ENCODE measurements around the gene PPM1J. TPM values are rescaled to one million over a fixed set of nuclear protein-coding genes. Genes with fewer than 3 reads are reported as not detected.
"Not testable (repeated sequence)": the region's sequence is repeated elsewhere in the genome, so short reads cannot be mapped to it uniquely, and the experiment has no call there.

The PPM1J gene
- total RNA-seq, 5 donors from 2014 or later (not counting 1 experiment from before 2014, with no cell fraction given) = 0.15 to 0.77 (median 0.38) TPM

GRCh38 chr1:112722601-112723510, 7.7 kb upstream of the PPM1J start:
- Mint-ChIP-seq H3K36me3 (no peaks in the 10 kb centered on the region), H3K4me3 (peak overlapping the region in 1 of 3 donors; percentile 47), H3K27ac (peak overlapping the region in 1 of 2 donors; percentile 36), H3K9me3 (no peaks in the 10 kb centered on the region), H3K27me3 (peaks cover 3 to 13% of the 10 kb centered on the region in 2 donors), H3K4me1 (peaks cover 9 to 18% (median 12%) of the 10 kb centered on the region in 3 donors)
- peaks cover 2 to 48% of the 10 kb centered on the region in 2 experiments for H3K27me3 ChIP-seq (replicated peaks in 1 of 2; ENCODE audit: control insufficient read depth in 2 of 2, extremely low read depth in 1 of 2, insufficient read depth in 2 of 2, low read length in 1 of 2)
- no peaks in the 10 kb centered on the region for H3K36me3 ChIP-seq (ENCODE audit: control insufficient read depth in 2 of 2, extremely low read depth in 1 of 2, insufficient read depth in 1 of 2, low read length in 1 of 2)
- ATAC-seq (replicated peaks in 1 of 4) (peak; percentile 22 to 56 (median 26)), DNase-seq (no peak)
- ChIA-PET POLR2A (no interaction called here), CTCF (no interaction called here)
- peaks cover 4 to 22% of the 10 kb centered on the region in 2 experiments for H3K4me1 ChIP-seq (ENCODE audit: control insufficient read depth in 1 of 2, extremely low read depth in 1 of 2, insufficient read depth in 2 of 2, low read length in 2 of 2)
- H3K9me3 ChIP-seq = no peaks in the 10 kb centered on the region
- WGBS (ENCODE audit: insufficient coverage) = 23% methylated on average over 27 of the region's 35 CpGs
- peak overlapping the region in 1 of 2 donors; percentile 11 for H3K4me3 ChIP-seq (ENCODE audit: control insufficient read depth in 1 of 2, extremely low read depth in 1 of 2, low read length in 1 of 2)
- H3K27ac ChIP-seq (ENCODE audit: low read length) = no peak overlapping the region

DNA sequence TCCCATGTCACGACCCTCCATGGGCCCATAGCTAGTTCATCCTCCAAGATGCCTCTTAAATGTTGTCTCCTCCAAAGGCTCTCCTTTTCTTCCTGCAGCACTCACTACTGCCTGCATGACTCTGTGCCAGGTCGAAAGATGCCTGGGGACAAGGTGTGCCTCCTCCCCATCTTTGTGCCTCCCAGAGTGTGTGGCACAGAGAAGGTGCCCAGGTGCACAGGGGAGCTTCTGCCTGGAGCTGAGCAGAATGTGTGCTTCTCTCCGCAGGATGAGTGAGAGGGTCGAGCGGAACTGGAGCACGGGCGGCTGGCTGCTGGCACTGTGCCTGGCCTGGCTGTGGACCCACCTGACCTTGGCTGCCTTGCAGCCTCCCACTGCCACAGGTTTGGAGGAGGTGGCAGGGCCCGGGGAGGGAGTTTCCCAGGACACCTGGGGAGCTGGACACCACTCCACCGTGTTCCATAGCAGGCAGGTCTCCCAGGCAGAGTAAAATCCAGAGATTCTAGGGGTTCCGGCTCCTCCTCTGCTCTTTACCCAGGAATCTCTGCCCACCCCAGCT, 6.9 kb upstream of the PPM1J start:
- peak overlapping the region in 1 of 3 donors; percentile 47 for H3K4me3 Mint-ChIP-seq
- peaks cover 4 to 22% of the 10 kb centered on the region in 2 experiments for H3K4me1 ChIP-seq (ENCODE audit: control insufficient read depth in 1 of 2, extremely low read depth in 1 of 2, insufficient read depth in 2 of 2, low read length in 2 of 2)
- peaks cover 2 to 45% of the 10 kb centered on the region in 2 experiments for H3K27me3 ChIP-seq (replicated peaks in 1 of 2; ENCODE audit: control insufficient read depth in 2 of 2, extremely low read depth in 1 of 2, insufficient read depth in 2 of 2, low read length in 1 of 2)
- H3K27me3 Mint-ChIP-seq = peaks cover 3 to 13% of the 10 kb centered on the region in 2 donors
- 83% methylated on average over 9 of the region's 10 CpGs for WGBS (ENCODE audit: insufficient coverage)
- no peak overlapping the region for H3K27ac ChIP-seq (ENCODE audit: low read length)
- H3K27ac Mint-ChIP-seq = no peak overlapping the region
- no peak overlapping the region for H3K4me3 ChIP-seq (ENCODE audit: control insufficient read depth in 1 of 2, extremely low read depth in 1 of 2, low read length in 1 of 2)
- no peaks in the 10 kb centered on the region for H3K36me3 Mint-ChIP-seq
- no peaks in the 10 kb centered on the region for H3K9me3 Mint-ChIP-seq
- no peaks in the 10 kb centered on the region for H3K9me3 ChIP-seq
- no peak for ATAC-seq (replicated peaks in 1 of 4)
- no peaks in the 10 kb centered on the region for H3K36me3 ChIP-seq (ENCODE audit: control insufficient read depth in 2 of 2, extremely low read depth in 1 of 2, insufficient read depth in 1 of 2, low read length in 1 of 2)
- ChIA-PET POLR2A (no interaction called here), CTCF (interaction anchor here in 1 of 2 donors (0.9 kb wide), 1 partner anchor 351 kb away, joined by 3 read pairs; the partner anchor contains the start of gene LRIG2)
- no peak for DNase-seq
- peaks cover 9 to 18% (median 14%) of the 10 kb centered on the region in 3 donors for H3K4me1 Mint-ChIP-seq

- not testable (repeated sequence) for H3K27ac Mint-ChIP-seq; H3K4me3 ChIP-seq (ENCODE audit: control insufficient read depth in 1 of 2, extremely low read depth in 1 of 2, low read length in 1 of 2); DNase-seq; ATAC-seq (replicated peaks in 1 of 4); H3K9me3 Mint-ChIP-seq; H3K36me3 Mint-ChIP-seq; H3K4me3 Mint-ChIP-seq; H3K9me3 ChIP-seq; H3K36me3 ChIP-seq (ENCODE audit: control insufficient read depth in 2 of 2, extremely low read depth in 1 of 2, insufficient read depth in 1 of 2, low read length in 1 of 2); H3K27ac ChIP-seq (ENCODE audit: low read length)
- WGBS (ENCODE audit: insufficient coverage) = 86% methylated on average over 1 of the region's 2 CpGs
- ChIA-PET POLR2A (interaction anchor here in 1 of 2 donors (0.5 kb wide), 1 partner anchor 14 kb away, joined by 3 read pairs; no protein-coding TSS in a partner anchor), CTCF (interaction anchor here (0.5 to 0.9 kb wide), 2 partner anchors 74 to 351 kb away, joined by 3 to 6 read pairs; partner anchors contain the start of gene LRIG2 (in 1 of the 2))
- peaks cover 4 to 24% of the 10 kb centered on the region in 2 experiments for H3K4me1 ChIP-seq (ENCODE audit: control insufficient read depth in 1 of 2, extremely low read depth in 1 of 2, insufficient read depth in 2 of 2, low read length in 2 of 2)
- H3K4me1 Mint-ChIP-seq = peaks cover 10 to 21% (median 16%) of the 10 kb centered on the region in 3 donors
- peaks cover 3 to 14% of the 10 kb centered on the region in 2 donors for H3K27me3 Mint-ChIP-seq
- peaks cover 2 to 45% of the 10 kb centered on the region in 2 experiments for H3K27me3 ChIP-seq (replicated peaks in 1 of 2; ENCODE audit: control insufficient read depth in 2 of 2, extremely low read depth in 1 of 2, insufficient read depth in 2 of 2, low read length in 1 of 2)
Measured at GRCh38 chr1:112721294-112721693, 6.2 kb upstream of the PPM1J start.

- CTCF ChIA-PET = no interaction called here
- Mint-ChIP-seq H3K27ac (no peak overlapping the region), H3K27me3 (peaks cover 3 to 14% of the 10 kb centered on the region in 2 donors), H3K36me3 (no peaks in the 10 kb centered on the region), H3K4me3 (no peak overlapping the region), H3K4me1 (peaks cover 15 to 26% (median 21%) of the 10 kb centered on the region in 3 donors), H3K9me3 (no peaks in the 10 kb centered on the region)
- H3K9me3 ChIP-seq = no peaks in the 10 kb centered on the region
- DNase-seq (no peak), ATAC-seq (replicated peaks in 1 of 4) (no peak)
- POLR2A ChIA-PET = interaction anchor here in 1 of 2 donors (0.6 kb wide), 1 partner anchor 108 kb away, joined by 3 read pairs; no protein-coding TSS in a partner anchor
- H3K27me3 ChIP-seq (replicated peaks in 1 of 2; ENCODE audit: control insufficient read depth in 2 of 2, extremely low read depth in 1 of 2, insufficient read depth in 2 of 2, low read length in 1 of 2) = peaks cover 2 to 45% of the 10 kb centered on the region in 2 experiments
- no CpG with 5 or more reads among the region's 3 CpGs for WGBS (ENCODE audit: insufficient coverage)
- peaks cover 8 to 29% of the 10 kb centered on the region in 2 experiments for H3K4me1 ChIP-seq (ENCODE audit: control insufficient read depth in 1 of 2, extremely low read depth in 1 of 2, insufficient read depth in 2 of 2, low read length in 2 of 2)
- no peak overlapping the region for H3K27ac ChIP-seq (ENCODE audit: low read length)
- no peaks in the 10 kb centered on the region for H3K36me3 ChIP-seq (ENCODE audit: control insufficient read depth in 2 of 2, extremely low read depth in 1 of 2, insufficient read depth in 1 of 2, low read length in 1 of 2)
- no peak overlapping the region for H3K4me3 ChIP-seq (ENCODE audit: control insufficient read depth in 1 of 2, extremely low read depth in 1 of 2, low read length in 1 of 2)
Measured at GRCh38 chr1:112720800-112721199, 5.7 kb upstream of the PPM1J start.

DNA sequence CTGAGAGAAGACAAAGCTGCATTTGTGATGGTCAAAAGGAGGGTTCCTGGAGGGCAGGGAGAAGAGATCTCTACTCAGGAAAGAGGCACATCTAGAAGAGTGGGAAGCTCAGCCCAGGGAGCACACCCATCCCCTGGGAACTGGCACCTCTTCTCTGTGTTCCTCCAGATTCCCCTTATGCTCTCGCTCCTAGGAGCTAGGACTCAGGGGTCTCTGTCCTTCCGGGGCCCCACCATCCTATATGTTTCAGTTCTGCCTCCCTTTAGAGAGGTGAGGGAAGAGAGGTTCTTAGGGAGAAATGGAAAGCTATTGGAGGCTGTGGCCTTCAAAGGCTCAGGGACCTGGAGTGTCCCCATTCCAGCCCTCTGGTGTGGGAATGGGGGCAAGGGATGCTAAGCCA, 4.6 kb upstream of the PPM1J start:
- H3K9me3 ChIP-seq = no peaks in the 10 kb centered on the region
- no peaks in the 10 kb centered on the region for H3K36me3 ChIP-seq (ENCODE audit: control insufficient read depth in 2 of 2, extremely low read depth in 1 of 2, insufficient read depth in 1 of 2, low read length in 1 of 2)
- H3K27ac ChIP-seq (ENCODE audit: low read length) = no peak overlapping the region
- POLR2A ChIA-PET = no interaction called here
- no CpG with 5 or more reads among the region's 2 CpGs for WGBS (ENCODE audit: insufficient coverage)
- Mint-ChIP-seq H3K4me3 (no peak overlapping the region), H3K27ac (no peak overlapping the region), H3K9me3 (no peaks in the 10 kb centered on the region), H3K36me3 (no peaks in the 10 kb centered on the region), H3K4me1 (peaks cover 18 to 31% (median 24%) of the 10 kb centered on the region in 3 donors), H3K27me3 (peaks cover 3 to 14% of the 10 kb centered on the region in 2 donors)
- peaks cover 10 to 36% of the 10 kb centered on the region in 2 experiments for H3K4me1 ChIP-seq (ENCODE audit: control insufficient read depth in 1 of 2, extremely low read depth in 1 of 2, insufficient read depth in 2 of 2, low read length in 2 of 2)
- H3K27me3 ChIP-seq (replicated peaks in 1 of 2; ENCODE audit: control insufficient read depth in 2 of 2, extremely low read depth in 1 of 2, insufficient read depth in 2 of 2, low read length in 1 of 2) = peaks cover 2 to 47% of the 10 kb centered on the region in 2 experiments
- ATAC-seq (replicated peaks in 1 of 4) (no peak), DNase-seq (no peak)
- no peak overlapping the region for H3K4me3 ChIP-seq (ENCODE audit: control insufficient read depth in 1 of 2, extremely low read depth in 1 of 2, low read length in 1 of 2)
- CTCF ChIA-PET = interaction anchor here (0.8 to 1.4 kb wide), 6 partner anchors 9 to 353 kb away, joined by 3 to 6 read pairs (median 4); partner anchors contain the start of gene LRIG2 (in 1 of the 2)
